ENCODE measurements around the gene CCDC120.

The CCDC120 gene

GRCh38 chrX:49106296-49106695, 47.5 kb downstream of the CCDC120 start:
- no peak for DNase-seq

DNA sequence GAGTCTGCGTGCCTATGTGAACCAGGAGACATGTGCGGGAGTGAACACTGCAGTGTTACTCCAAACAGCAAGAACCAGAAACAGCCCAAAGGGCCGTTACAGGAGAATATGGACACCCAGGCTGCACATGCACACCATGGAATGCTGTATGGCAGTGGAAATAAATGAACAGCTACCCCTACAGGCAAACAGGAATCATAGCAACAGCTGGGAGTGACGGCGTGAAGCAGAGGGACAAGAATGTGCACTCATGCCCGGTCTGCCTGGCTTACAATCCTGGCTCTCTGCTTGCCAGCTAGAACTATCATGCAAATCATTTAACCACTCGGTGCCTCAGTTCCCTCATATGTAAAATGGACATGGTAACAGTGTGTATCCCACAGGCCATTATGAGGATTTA, 48.1 kb downstream of the CCDC120 start:
- peak; percentile 61 for DNase-seq

DNA sequence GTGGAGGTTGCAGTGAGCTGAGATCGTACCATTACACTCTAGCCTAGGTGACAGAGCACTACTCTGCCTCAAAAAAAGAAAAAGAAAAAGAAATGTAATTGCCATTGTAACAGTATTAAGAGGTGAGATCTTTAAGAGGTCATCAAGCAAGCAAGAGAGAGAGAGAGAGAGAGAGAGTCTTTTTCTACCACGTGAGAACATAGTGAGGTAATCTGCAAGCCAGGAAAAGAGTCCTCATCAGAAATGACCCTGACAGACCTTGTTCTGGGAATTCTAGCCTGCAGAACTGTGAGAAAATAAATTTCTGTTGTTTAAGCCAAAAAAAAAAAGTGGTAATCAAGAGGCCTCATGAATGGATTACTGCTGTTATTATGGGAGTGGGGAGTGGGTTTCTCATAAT, 49.8 kb downstream of the CCDC120 start:
- DNase-seq, result no peak

DNA sequence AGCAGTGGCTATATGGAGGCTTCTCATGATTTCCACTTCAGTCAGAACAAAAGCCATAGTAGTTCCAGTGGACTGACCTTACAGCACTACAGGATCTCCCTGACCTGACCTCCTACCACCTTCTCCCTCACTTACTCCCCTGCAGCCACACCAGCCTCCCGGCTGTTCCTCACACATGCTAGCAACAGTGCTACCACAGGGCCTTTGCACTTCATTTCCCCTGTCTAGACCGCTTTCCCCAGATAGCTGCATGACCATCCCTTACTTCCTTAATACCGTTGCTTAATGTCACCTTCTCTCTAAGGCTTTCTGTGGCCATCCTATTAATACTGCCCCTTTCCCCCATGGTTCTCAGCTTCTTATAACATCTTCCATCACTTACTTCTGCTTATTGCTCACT, 51.6 kb downstream of the CCDC120 start:
- DNase-seq, result no peak

DNA sequence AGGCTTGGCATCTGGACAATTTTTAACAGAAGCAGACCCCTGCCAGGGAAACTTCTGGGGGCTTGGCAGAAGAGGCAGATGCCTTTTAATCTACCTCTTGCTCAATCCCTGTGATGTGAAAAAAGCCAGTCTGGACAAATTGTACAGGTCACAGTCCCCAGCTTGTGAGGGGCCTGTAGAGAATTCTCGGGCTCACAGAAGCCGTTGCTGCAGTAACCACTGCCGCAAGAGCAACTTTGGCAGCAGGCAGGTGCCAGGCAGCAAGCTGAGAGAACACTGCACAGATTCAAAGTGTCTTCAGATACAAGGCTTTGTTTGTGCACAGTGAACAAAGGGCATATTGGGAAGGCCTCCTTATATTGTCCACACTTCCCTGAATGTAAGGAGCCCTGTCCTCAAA, 53.0 kb downstream of the CCDC120 start:
- DNase-seq, result no peak

GRCh38 chrX:49116076-49116475, 57.3 kb downstream of the CCDC120 start:
- no peak for DNase-seq

GRCh38 chrX:49116716-49117115, 57.9 kb downstream of the CCDC120 start:
- peak; percentile 50 for DNase-seq

DNA sequence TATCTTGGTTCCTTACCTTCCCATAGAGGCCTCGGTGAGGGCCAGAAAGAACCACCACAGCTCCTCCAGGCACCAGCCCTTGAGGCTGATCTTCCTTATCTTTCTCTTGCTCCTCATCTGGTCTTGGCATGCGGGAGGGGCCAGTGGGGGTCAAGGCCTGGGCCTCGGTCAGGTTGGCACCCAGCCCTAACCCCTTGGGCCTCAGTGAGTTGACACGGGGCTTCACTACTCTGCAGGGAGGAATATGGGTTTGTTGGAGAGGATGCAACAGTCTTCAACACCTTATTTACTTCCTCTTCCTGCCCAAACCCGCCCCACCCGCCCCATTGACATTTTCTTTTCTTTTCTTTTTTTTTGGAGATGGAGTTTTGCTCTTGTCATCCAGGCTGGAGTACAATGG, 58.8 kb downstream of the CCDC120 start:
- DNase-seq, result peak; percentile 57
